ENCODE data around the gene IGSF9.

IGSF9 gene

GRCh38 chr1:159929155-159930051 lies 16.0 kb downstream of the IGSF9 start:
- no peak for DNase-seq (ENCODE audit: low read depth)
- no peak for TF ChIP-seq MYC (IDR thresholded peaks at IDR 0.05; ENCODE audit: low read depth, low read length)
- no peak for TF ChIP-seq MAX (IDR thresholded peaks at IDR 0.05; ENCODE audit: low read depth, low read length)
- no peak for TF ChIP-seq POLR2A (IDR thresholded peaks at IDR 0.05; ENCODE audit: extremely low read depth, insufficient read length)
- TF ChIP-seq CTCF (IDR thresholded peaks at IDR 0.05; ENCODE audit: low read depth, low read length), result no peak
- H3K4me3 ChIP-seq (ENCODE audit: low read depth, low read length), result no peak overlapping the region

GRCh38 chr1:159928491-159929050 lies 16.8 kb downstream of the IGSF9 start:
- H3K4me3 ChIP-seq (ENCODE audit: low read depth, low read length), result no peak overlapping the region
- TF ChIP-seq MAX (IDR thresholded peaks at IDR 0.05; ENCODE audit: low read depth, low read length), result no peak
- no peak for DNase-seq (ENCODE audit: low read depth)

GRCh38 chr1:159927849-159928431 lies 17.5 kb downstream of the IGSF9 start:
- H3K4me3 ChIP-seq (ENCODE audit: low read depth, low read length), result no peak overlapping the region
- DNase-seq (ENCODE audit: low read depth), result no peak
- TF ChIP-seq POLR2A (IDR thresholded peaks at IDR 0.05; ENCODE audit: extremely low read depth, insufficient read length), result no peak
- TF ChIP-seq MAX (IDR thresholded peaks at IDR 0.05; ENCODE audit: low read depth, low read length), result no peak
- TF ChIP-seq CTCF (IDR thresholded peaks at IDR 0.05; ENCODE audit: low read depth, low read length), result no peak
- TF ChIP-seq MYC (IDR thresholded peaks at IDR 0.05; ENCODE audit: low read depth, low read length), result no peak

GRCh38 chr1:159927211-159927848 lies 18.1 kb downstream of the IGSF9 start:
- TF ChIP-seq MAX (IDR thresholded peaks at IDR 0.05; ENCODE audit: low read depth, low read length) (no peak), POLR2A (IDR thresholded peaks at IDR 0.05; ENCODE audit: extremely low read depth, insufficient read length) (no peak), MYC (IDR thresholded peaks at IDR 0.05; ENCODE audit: low read depth, low read length) (no peak), CTCF (IDR thresholded peaks at IDR 0.05; ENCODE audit: low read depth, low read length) (no peak)
- no peak for DNase-seq (ENCODE audit: low read depth)
- H3K4me3 ChIP-seq (ENCODE audit: low read depth, low read length), result no peak overlapping the region

GRCh38 chr1:159925719-159926078 lies 19.7 kb downstream of the IGSF9 start:
- TF ChIP-seq CTCF (IDR thresholded peaks at IDR 0.05; ENCODE audit: low read depth, low read length) (no peak), MAX (IDR thresholded peaks at IDR 0.05; ENCODE audit: low read depth, low read length) (no peak), POLR2A (IDR thresholded peaks at IDR 0.05; ENCODE audit: extremely low read depth, insufficient read length) (no peak), MYC (IDR thresholded peaks at IDR 0.05; ENCODE audit: low read depth, low read length) (no peak)
- no peak for DNase-seq (ENCODE audit: low read depth)
- peak overlapping the region; percentile 86 for H3K4me3 ChIP-seq (ENCODE audit: low read depth, low read length)
